Spleen (tissue), 11 donors: ENCODE results near the gene PAK4. TPM values are rescaled to one million over a fixed set of nuclear protein-coding genes. Genes with fewer than 3 reads are reported as not detected.

ENCODE experiments used
- DNase-seq: peaks from one replicate; pipeline ENCODE4 v3.0.0-alpha.2; 2020
- H3K27ac ChIP-seq, 8 donors: fragments of 200-600 bp; sonication (generic) in 7 of 8; 1 replicate in 4 of 8; 2 replicates in 4 of 8; pipeline versions ENCODE4 v1.5.0 to v1.8.0; 2016 to 2021; ENCODE audit warnings: inconsistent platforms in 4 of 8, mild to moderate bottlenecking in 4 of 8, moderate library complexity in 1 of 8
- H3K27me3 ChIP-seq, 7 donors: fragments of 200-600 bp; sonication (generic) in 6 of 7; replicated peaks in 1 of 7; 1 replicate in 4 of 7; 2 replicates in 3 of 7; pipeline versions ENCODE4 v1.5.0 to v1.8.0; 2016 to 2021; ENCODE audit warnings: inconsistent platforms in 3 of 7, mild to moderate bottlenecking in 1 of 7
- H3K36me3 ChIP-seq, 6 donors: fragments of 200-600 bp; sonication (generic) in 5 of 6; 1 replicate in 4 of 6; 2 replicates in 2 of 6; pipeline versions ENCODE4 v1.5.0 to v1.8.0; 2016 to 2021; ENCODE audit warnings: inconsistent platforms in 2 of 6
- H3K4me1 ChIP-seq, 6 donors: fragments of 200-600 bp; sonication (generic) in 5 of 6; 1 replicate in 3 of 6; 2 replicates in 3 of 6; pipeline versions ENCODE4 v1.5.0 to v1.8.0; 2016 to 2021; ENCODE audit warnings: inconsistent platforms in 3 of 6
- H3K4me3 ChIP-seq, 8 donors: fragments of 200-600 bp; sonication (generic) in 7 of 8; 1 replicate in 4 of 8; 2 replicates in 4 of 8; pipeline versions ENCODE4 v1.5.0 to v1.8.0; 2016 to 2021; ENCODE audit warnings: inconsistent platforms in 4 of 8, mild to moderate bottlenecking in 4 of 8, moderate library complexity in 2 of 8
- H3K9me3 ChIP-seq, 8 donors: fragments of 200-600 bp; sonication (generic) in 7 of 8; 1 replicate in 4 of 8; 2 replicates in 4 of 8; pipeline versions ENCODE4 v1.5.0 to v1.8.0; 2016 to 2021; ENCODE audit warnings: inconsistent platforms in 4 of 8
- POLR2A ChIP-seq, 3 donors: fragments of 450-650 bp; IDR thresholded peaks; one replicate each; pipeline ENCODE4 v1.5.1; 2017; ENCODE audit warnings: antibody characterized with exemption in 3 of 3, mild to moderate bottlenecking in 1 of 3
- POLR2AphosphoS5 ChIP-seq, 3 donors: sonication (generic); formaldehyde crosslinking; IDR thresholded peaks; one replicate each; pipeline ENCODE4 v1.5.1; 2017; ENCODE audit warnings: antibody characterized with exemption in 3 of 3
- WGBS, 5 donors: extraction: QIAGEN DNeasy Blood & Tissue Kit in 3 of 5; methylation state at CpG; one replicate each; pipeline versions ENCODE4 v1.1.5 to v1.1.7; 2013 to 2018; 5-methylcytosine and 5-hydroxymethylcytosine counted together
- intact Hi-C: fragments of 100-400 bp; cut with DNase I; formaldehyde crosslinking; loops from one replicate; pipeline ENCODE4 v1.15.0; 2023; ENCODE audit warnings: low total_unique reads
- polyA plus RNA-seq, 3 donors: library from polyadenylated mRNA; stranded (reverse); fragments of 200-250 nt; gene quantifications; one replicate each; pipeline ENCODE4 v1.2.1, GENCODE V29; 2013
- total RNA-seq, 7 donors: library from RNA; depleted of rRNA in 3 of 7; stranded (reverse); fragments of >200 nt in 3 of 7; fragmentation: NEBNext Ultra II Directional in 4 of 7; extraction: Animal tissue kit (Norgen Biotek cat#: 25700) in 4 of 7; gene quantifications; one replicate each; pipeline versions ENCODE4 v1.1.0 to v1.2.1, GENCODE V29; 2016 to 2021
- TF ChIP-seq, protein P1 (sequence below), 11 experiments: fragments of 200-600 bp in 7 of 11; fragments of 450-650 bp in 4 of 11; sonication (generic) in 4 of 11; IDR thresholded peaks in 8 of 11; conservative IDR thresholded peaks in 3 of 11; 1 replicate in 7 of 11; 2 replicates in 4 of 11; pipeline versions ENCODE4 v1.4.0 to v1.8.0; 2016 to 2021; ENCODE audit warnings: antibody characterized with exemption in 11 of 11, inconsistent platforms in 4 of 11, mild to moderate bottlenecking in 1 of 11
- donor health status: healthy with polysubstance abuse.
- donor health status: DM: no; HTN: no; CAD: no; lungs with moderate emphysema.
- donor health status: DM: no; HTN: no; CAD: no.
- donor health status: Bipolar disorder and iron deficiency.
- donor health status: healthy.
- donor health status: DM: no; HTN: no; CAD: no.
- donor health status: DM: yes; HTN: yes; CAD: no.

Gene PAK4
- total and polyA plus RNA-seq, 10 donors: 5.2 to 27.8 (median 14.7) TPM

DNA sequence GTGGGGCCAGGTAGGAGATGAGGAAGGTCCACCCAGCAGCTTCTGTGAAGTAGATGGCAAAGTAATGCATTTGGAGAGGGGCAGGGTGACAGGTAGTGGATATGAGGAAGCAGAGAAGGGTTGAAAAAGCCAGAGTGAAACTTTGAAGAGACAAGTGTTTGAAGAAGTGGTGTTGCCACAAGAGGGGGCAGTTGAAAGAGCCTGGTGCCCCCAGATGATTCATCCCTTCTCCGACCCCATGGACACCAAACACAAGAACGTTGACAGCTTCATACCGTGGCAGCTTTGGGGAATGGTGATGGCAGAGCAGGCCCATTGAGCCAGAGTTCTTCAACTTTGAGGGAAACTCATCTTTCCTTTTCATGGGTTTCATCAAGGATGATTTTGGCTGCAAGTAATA lies 99.3 kb downstream of the PAK4 start:
- Histone ChIP-seq H3K4me3 (no peak overlapping the region), H3K4me1 (no peaks in the 10 kb centered on the region), H3K27me3 (peaks cover 0 to 47% (median 3%) of the 10 kb centered on the region in 7 donors), H3K36me3 (no peaks in the 10 kb centered on the region), H3K27ac (no peak overlapping the region), H3K9me3 (no peaks in the 10 kb centered on the region)
- no peak for DNase-seq
- intact Hi-C loops: loop anchor here (10.0 kb wide), 1 partner anchor 100 kb away; the partner anchor contains the start of gene LRFN1
- 13 to 32% (median 19%) methylated on average over 3 of the region's 3 CpGs for WGBS, 5 donors
- TF ChIP-seq, protein P1, sequence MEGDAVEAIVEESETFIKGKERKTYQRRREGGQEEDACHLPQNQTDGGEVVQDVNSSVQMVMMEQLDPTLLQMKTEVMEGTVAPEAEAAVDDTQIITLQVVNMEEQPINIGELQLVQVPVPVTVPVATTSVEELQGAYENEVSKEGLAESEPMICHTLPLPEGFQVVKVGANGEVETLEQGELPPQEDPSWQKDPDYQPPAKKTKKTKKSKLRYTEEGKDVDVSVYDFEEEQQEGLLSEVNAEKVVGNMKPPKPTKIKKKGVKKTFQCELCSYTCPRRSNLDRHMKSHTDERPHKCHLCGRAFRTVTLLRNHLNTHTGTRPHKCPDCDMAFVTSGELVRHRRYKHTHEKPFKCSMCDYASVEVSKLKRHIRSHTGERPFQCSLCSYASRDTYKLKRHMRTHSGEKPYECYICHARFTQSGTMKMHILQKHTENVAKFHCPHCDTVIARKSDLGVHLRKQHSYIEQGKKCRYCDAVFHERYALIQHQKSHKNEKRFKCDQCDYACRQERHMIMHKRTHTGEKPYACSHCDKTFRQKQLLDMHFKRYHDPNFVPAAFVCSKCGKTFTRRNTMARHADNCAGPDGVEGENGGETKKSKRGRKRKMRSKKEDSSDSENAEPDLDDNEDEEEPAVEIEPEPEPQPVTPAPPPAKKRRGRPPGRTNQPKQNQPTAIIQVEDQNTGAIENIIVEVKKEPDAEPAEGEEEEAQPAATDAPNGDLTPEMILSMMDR (IDR thresholded peaks at IDR 0.05 in 8 of 11, conservative IDR thresholded peaks at IDR 0.05 in 3 of 11): no peak
- no peak for TF ChIP-seq POLR2AphosphoS5 (IDR thresholded peaks at IDR 0.05)
- TF ChIP-seq POLR2A (IDR thresholded peaks at IDR 0.05): no peak

Other genes starting within 250 kb of the PAK4 start
- 10 to 100 TPM; 14.5 to 31.3 (median 26.5) TPM for gene RINL, start 247.5 kb upstream of the PAK4 start, total RNA-seq
- 10 to 100 TPM; 26.6 to 42.5 (median 36.0) TPM for gene RINL, start 247.5 kb upstream of the PAK4 start, polyA plus RNA-seq
- 10 to 100 TPM; 44.5 to 81.0 (median 61.8) TPM for gene SIRT2, start 226.2 kb upstream of the PAK4 start, total RNA-seq
- gene SIRT2, start 226.2 kb upstream of the PAK4 start, polyA plus RNA-seq: 10 to 100 TPM; 25.8 to 45.1 (median 30.7) TPM
- gene NFKBIB, start 225.8 kb upstream of the PAK4 start, total RNA-seq: 10 to 100 TPM; 18.1 to 29.0 (median 21.1) TPM
- 10 to 100 TPM; 22.8 to 33.5 (median 23.5) TPM for gene NFKBIB, start 225.8 kb upstream of the PAK4 start, polyA plus RNA-seq
- gene CCER2, start 213.6 kb upstream of the PAK4 start, total RNA-seq: 1 to 10 TPM in 1 of 7 donors, under 1 TPM in 3, not detected in 3; 0.34 to 1.1 (median 0.57) TPM
- 1 to 10 TPM in 1 of 3 donors, under 1 TPM in 2; 0.77 to 2.9 (median 0.86) TPM for gene CCER2, start 213.6 kb upstream of the PAK4 start, polyA plus RNA-seq
- 10 to 100 TPM; 12.5 to 37.4 (median 24.6) TPM for gene SARS2, start 195.0 kb upstream of the PAK4 start, total RNA-seq
- gene SARS2, start 195.0 kb upstream of the PAK4 start, polyA plus RNA-seq: 10 to 100 TPM; 25.6 to 70.3 (median 50.7) TPM
- 10 to 100 TPM; 23.2 to 32.6 (median 26.0) TPM for gene MRPS12, start 194.8 kb upstream of the PAK4 start, total RNA-seq
- gene MRPS12, start 194.8 kb upstream of the PAK4 start, polyA plus RNA-seq: 10 to 100 TPM; 25.5 to 47.8 (median 47.1) TPM
- 1 to 10 TPM; 3.6 to 7.7 (median 5.0) TPM for gene FBXO17, start 150.0 kb upstream of the PAK4 start, total RNA-seq
- 1 to 10 TPM in 2 of 3 donors, under 1 TPM in 1; 0.91 to 2.6 (median 2.2) TPM for gene FBXO17, start 150.0 kb upstream of the PAK4 start, polyA plus RNA-seq
- gene FBXO27, start 93.2 kb upstream of the PAK4 start, total RNA-seq: 1 to 10 TPM in 5 of 7 donors, under 1 TPM in 2; 0.26 to 4.2 (median 1.9) TPM
- gene FBXO27, start 93.2 kb upstream of the PAK4 start, polyA plus RNA-seq: under 1 TPM; 0.10 to 0.99 (median 0.61) TPM
- gene ACP7, start 41.4 kb upstream of the PAK4 start, total RNA-seq: not detected
- not detected for gene ACP7, start 41.4 kb upstream of the PAK4 start, polyA plus RNA-seq
- gene NCCRP1, start 71.2 kb downstream of the PAK4 start, total RNA-seq: under 1 TPM in 2 of 7 donors, not detected in 5; 0.13 to 0.28 TPM
- 1 to 10 TPM in 1 of 3 donors, under 1 TPM in 2; 0.12 to 1.7 (median 0.19) TPM for gene NCCRP1, start 71.2 kb downstream of the PAK4 start, polyA plus RNA-seq
- not detected for gene SYCN, start 78.5 kb downstream of the PAK4 start, total RNA-seq
- gene SYCN, start 78.5 kb downstream of the PAK4 start, polyA plus RNA-seq: not detected
- not detected for gene IFNL3, start 119.2 kb downstream of the PAK4 start, total RNA-seq
- not detected for gene IFNL3, start 119.2 kb downstream of the PAK4 start, polyA plus RNA-seq
- not detected for gene IFNL4, start 123.1 kb downstream of the PAK4 start, total RNA-seq
- not detected for gene IFNL4, start 123.1 kb downstream of the PAK4 start, polyA plus RNA-seq
- gene IFNL2, start 142.6 kb downstream of the PAK4 start, total RNA-seq: not detected
- gene IFNL2, start 142.6 kb downstream of the PAK4 start, polyA plus RNA-seq: not detected
- not detected for gene IFNL1, start 170.6 kb downstream of the PAK4 start, total RNA-seq
- not detected for gene IFNL1, start 170.6 kb downstream of the PAK4 start, polyA plus RNA-seq
- 1 to 10 TPM; 2.2 to 6.0 (median 4.6) TPM for gene LRFN1, start 195.1 kb downstream of the PAK4 start, total RNA-seq
- 1 to 10 TPM in 1 of 3 donors, under 1 TPM in 2; 0.67 to 1.2 (median 0.99) TPM for gene LRFN1, start 195.1 kb downstream of the PAK4 start, polyA plus RNA-seq
- 100 to 1,000 TPM; 178 to 354 (median 288) TPM for gene GMFG, start 210.3 kb downstream of the PAK4 start, total RNA-seq
- 100 to 1,000 TPM; 421 to 492 (median 452) TPM for gene GMFG, start 210.3 kb downstream of the PAK4 start, polyA plus RNA-seq
- 100 to 1,000 TPM in 1 of 7 donors, 10 to 100 TPM in 6; 66.4 to 108 (median 84.1) TPM for gene SAMD4B, start 216.6 kb downstream of the PAK4 start, total RNA-seq
- gene SAMD4B, start 216.6 kb downstream of the PAK4 start, polyA plus RNA-seq: 10 to 100 TPM; 26.7 to 56.3 (median 42.1) TPM